Left lung (tissue), 10 donors: Measurements from ENCODE around the gene TPK1. TPM values are rescaled to one million over a fixed set of nuclear protein-coding genes. Genes with fewer than 3 reads are reported as not detected.
"Not testable (repeated sequence)": the region's sequence is repeated elsewhere in the genome, so short reads cannot be mapped to it uniquely, and the experiment has no call there.

ENCODE experiments used
- ATAC-seq: fragments of 200-7000 bp; cut with Tn5 transposase; one replicate; pipeline ENCODE4 v1.9.1; 2020; ENCODE audit warnings: moderate library complexity
- DNase-seq, 4 donors: peaks; one replicate each; pipeline ENCODE4 v3.0.0-alpha.2; 2013 to 2020
- H3K27ac ChIP-seq, 2 donors: fragments of 200-600 bp; sonication (generic) in 1 of 2; one replicate each; pipeline versions ENCODE4 v1.5.0 to v1.8.0; 2020 to 2021
- H3K27me3 ChIP-seq, 2 donors: fragments of 200-600 bp; sonication (generic) in 1 of 2; one replicate each; pipeline versions ENCODE4 v1.5.0 to v1.8.0; 2020 to 2021
- H3K36me3 ChIP-seq, 2 donors: fragments of 200-600 bp; sonication (generic) in 1 of 2; one replicate each; pipeline versions ENCODE4 v1.5.0 to v1.8.0; 2020 to 2021
- H3K4me1 ChIP-seq, 2 donors: fragments of 200-600 bp; one replicate each; pipeline ENCODE4 v1.8.0; 2021
- H3K4me3 ChIP-seq, 2 donors: fragments of 200-600 bp; sonication (generic) in 1 of 2; one replicate each; pipeline versions ENCODE4 v1.5.0 to v1.8.0; 2020 to 2021; ENCODE audit warnings: mild to moderate bottlenecking in 1 of 2
- H3K9me3 ChIP-seq, 2 donors: fragments of 200-600 bp; sonication (generic) in 1 of 2; one replicate each; pipeline versions ENCODE4 v1.5.0 to v1.8.0; 2020 to 2021
- CTCF ChIP-seq, 2 donors: fragments of 200-600 bp; sonication (generic) in 1 of 2; IDR thresholded peaks; one replicate each; pipeline versions ENCODE4 v1.5.0 to v1.8.0; 2021; ENCODE audit warnings: antibody characterized with exemption in 2 of 2
- intact Hi-C, 2 donors: fragments of 100-400 bp; cut with DNase I; formaldehyde crosslinking; loops; one replicate each; pipeline versions ENCODE4 v1.11.2 to v1.14.2; 2022
- polyA plus RNA-seq, 6 donors: library from polyadenylated mRNA; unstranded; fragments of 120-200 nt; gene quantifications; one replicate each; pipeline ENCODE4 v1.2.1, GENCODE V29; 2013; ENCODE audit not compliant: insufficient read length in 6 of 6
- total RNA-seq, 2 donors: library from RNA; stranded (reverse); fragmentation: NEBNext Ultra II Directional; extraction: Animal tissue kit (Norgen Biotek cat#: 25700); gene quantifications; one replicate each; pipeline ENCODE4 v1.2.1, GENCODE V29; 2021
- donor health status: DM: no; HTN: yes; CAD: no.
- donor health status: DM: no; HTN: no; CAD: no.

The TPK1 gene
- total and polyA plus RNA-seq, 8 donors: 4.1 to 15.5 (median 4.8) TPM

DNA sequence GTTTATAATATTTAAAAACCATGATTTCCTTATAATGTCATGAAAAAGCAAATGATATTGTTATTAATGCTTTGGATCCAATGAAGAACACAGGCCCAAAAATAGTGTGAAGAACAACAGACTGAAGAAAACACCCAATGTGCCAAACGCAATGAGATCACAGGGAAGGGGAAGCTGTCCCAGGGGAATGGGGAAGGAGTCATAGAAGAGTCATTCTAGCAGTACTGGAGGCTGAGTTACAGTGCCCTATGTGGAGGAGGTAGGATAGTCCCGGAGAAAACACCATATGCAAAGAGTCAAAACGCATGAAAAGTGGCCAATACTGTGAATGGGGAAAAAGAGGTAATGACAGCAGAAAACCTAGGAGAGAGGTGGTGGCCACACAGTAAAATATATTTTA, 50.9 kb downstream of the TPK1 start:
- H3K9me3 ChIP-seq: no peaks in the 10 kb centered on the region
- ATAC-seq (no peak), DNase-seq (no peak)
- no peak overlapping the region for H3K4me3 ChIP-seq
- intact Hi-C loops: no loop called here
- no peaks in the 10 kb centered on the region for H3K4me1 ChIP-seq
- no peaks in the 10 kb centered on the region for H3K36me3 ChIP-seq
- no peaks in the 10 kb centered on the region for H3K27me3 ChIP-seq
- TF ChIP-seq CTCF (IDR thresholded peaks at IDR 0.05): no peak
- no peak overlapping the region for H3K27ac ChIP-seq

- Histone ChIP-seq H3K27ac (no peak overlapping the region), H3K9me3 (no peaks in the 10 kb centered on the region), H3K4me3 (no peak overlapping the region), H3K4me1 (no peaks in the 10 kb centered on the region), H3K36me3 (no peaks in the 10 kb centered on the region), H3K27me3 (no peaks in the 10 kb centered on the region)
- intact Hi-C loops: no loop called here
- no peak for DNase-seq
- no peak for ATAC-seq
- TF ChIP-seq CTCF (IDR thresholded peaks at IDR 0.05): no peak
Measured at GRCh38 chr7:144784441-144784840, 51.4 kb downstream of the TPK1 start.

- H3K4me1 ChIP-seq: no peaks in the 10 kb centered on the region
- no peaks in the 10 kb centered on the region for H3K9me3 ChIP-seq
- H3K27me3 ChIP-seq: no peaks in the 10 kb centered on the region
- H3K4me3 ChIP-seq: no peak overlapping the region
- no peak for TF ChIP-seq CTCF (IDR thresholded peaks at IDR 0.05)
- ATAC-seq (no peak), DNase-seq (no peak)
- H3K36me3 ChIP-seq: no peaks in the 10 kb centered on the region
- no peak overlapping the region for H3K27ac ChIP-seq
- intact Hi-C loops: no loop called here
Measured at GRCh38 chr7:144782883-144783282, 53.0 kb downstream of the TPK1 start.

DNA sequence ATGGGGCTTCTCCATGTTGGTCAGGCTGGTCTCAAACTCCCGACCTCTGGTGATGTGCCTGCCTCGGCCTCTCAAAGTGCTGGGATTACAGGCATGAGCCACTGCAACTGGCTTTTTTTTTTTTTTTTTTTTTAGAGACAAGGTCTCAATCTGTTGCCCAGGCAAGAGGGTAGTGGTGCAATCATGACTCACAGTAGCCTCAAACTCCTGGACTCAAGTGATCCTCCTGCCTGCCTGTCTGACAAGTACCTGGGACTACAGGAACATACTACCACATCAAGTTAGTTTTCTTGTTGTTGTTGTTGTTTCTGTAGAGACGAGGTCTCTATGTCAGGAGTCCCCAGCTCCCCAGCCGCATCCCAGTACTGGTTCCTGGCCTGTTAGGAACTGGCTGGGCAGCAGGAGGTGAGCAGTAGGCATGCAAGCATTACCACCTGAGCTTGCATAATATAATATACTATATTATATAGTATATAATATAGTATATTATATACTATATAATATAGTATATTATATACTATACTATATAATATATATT, 55.7 kb downstream of the TPK1 start:
- H3K4me3 ChIP-seq: no peak overlapping the region

GRCh38 chr7:144777889-144778288, 58.0 kb downstream of the TPK1 start:
- H3K9me3 ChIP-seq, H3K27ac ChIP-seq, H3K4me3 ChIP-seq, ATAC-seq, H3K36me3 ChIP-seq, intact Hi-C loops, DNase-seq, H3K27me3 ChIP-seq, H3K4me1 ChIP-seq: not testable (repeated sequence)

More for the DNA sequence above, 55.7 kb downstream of the TPK1 start:
- intact Hi-C loops: no loop called here
- Histone ChIP-seq H3K27me3 (no peaks in the 10 kb centered on the region), H3K27ac (no peak overlapping the region), H3K4me1 (no peaks in the 10 kb centered on the region), H3K36me3 (no peaks in the 10 kb centered on the region), H3K9me3 (no peaks in the 10 kb centered on the region)
- no peak for TF ChIP-seq CTCF (IDR thresholded peaks at IDR 0.05)
- DNase-seq (no peak), ATAC-seq (peak; percentile 45)
